Mucosa of descending colon (tissue), 3 donors: ENCODE results near the gene ZNF30. TPM values are rescaled to one million over a fixed set of nuclear protein-coding genes. Genes with fewer than 3 reads are reported as not detected.

Experiments used
- ATAC-seq: fragments of 200-7000 bp; cut with Tn5 transposase; one replicate; pipeline ENCODE4 v1.9.1; 2020; ENCODE audit warnings: mild to moderate bottlenecking, moderate library complexity
- DNase-seq, 3 donors: peaks; one replicate each; pipeline ENCODE4 v3.0.0-alpha.2; 2020
- H3K36me3 ChIP-seq: fragments of 200-600 bp; one replicate; pipeline ENCODE4 v1.8.0; 2021; ENCODE audit warnings: low read depth, mild to moderate bottlenecking
- H3K4me1 ChIP-seq: fragments of 200-600 bp; one replicate; pipeline ENCODE4 v1.8.0; 2021; ENCODE audit warnings: low read depth, mild to moderate bottlenecking
- H3K4me3 ChIP-seq: fragments of 200-600 bp; one replicate; pipeline ENCODE4 v1.8.0; 2021; ENCODE audit warnings: mild to moderate bottlenecking
- H3K9me3 ChIP-seq: fragments of 200-600 bp; one replicate; pipeline ENCODE4 v1.8.0; 2021; ENCODE audit warnings: mild to moderate bottlenecking
- CTCF ChIP-seq: fragments of 200-600 bp; IDR thresholded peaks from one replicate; pipeline ENCODE4 v1.8.0; 2022; ENCODE audit warnings: antibody characterized with exemption, mild to moderate bottlenecking
- intact Hi-C, 2 donors: fragments of 100-400 bp; cut with DNase I in 1 of 2; cut with micrococcal nuclease in 1 of 2; formaldehyde crosslinking; loops; one replicate each; pipeline versions ENCODE4 v1.11.0 to v1.11.1; 2022; cut with DNase I, micrococcal nuclease
- total RNA-seq, 3 donors: library from RNA; stranded (reverse); fragmentation: NEBNext Ultra II Directional in 2 of 3; extraction: Animal tissue kit (Norgen Biotek cat#: 25700) in 2 of 3; gene quantifications; one replicate each; pipeline versions ENCODE4 v1.2.1 to v1.2.4, GENCODE V29; 2021 to 2023
- donor health status: DM: no; HTN: no; CAD: no; lungs with moderate emphysema.
- donor health status: DM: no; HTN: no; CAD: no.
- donor health status: DM: no; HTN: yes; CAD: no.

Gene ZNF30
- total RNA-seq, 3 donors from 2014 or later = 1.3 to 4.9 (median 2.1) TPM

- intact Hi-C loops = no loop called here
- H3K4me1 ChIP-seq = no peaks in the 10 kb centered on the region
- no peak for ATAC-seq
- no peak overlapping the region for H3K4me3 ChIP-seq
- TF ChIP-seq CTCF = no peak
- H3K9me3 ChIP-seq = peaks cover 70% of the 10 kb centered on the region
- no peak for DNase-seq
- H3K36me3 ChIP-seq = peaks cover 5% of the 10 kb centered on the region
Measured at GRCh38 chr19:34943861-34944573, 17.3 kb downstream of the ZNF30 start.

GRCh38 chr19:34953092-34953491 lies 26.4 kb downstream of the ZNF30 start:
- intact Hi-C loops = no loop called here
- peaks cover 70% of the 10 kb centered on the region for H3K9me3 ChIP-seq
- H3K36me3 ChIP-seq = no peaks in the 10 kb centered on the region
- no peak overlapping the region for H3K4me3 ChIP-seq
- ATAC-seq (no peak), DNase-seq (no peak)
- TF ChIP-seq CTCF = no peak
- H3K4me1 ChIP-seq = no peaks in the 10 kb centered on the region

- ATAC-seq (no peak), DNase-seq (no peak)
- Histone ChIP-seq H3K4me1 (peaks cover 6% of the 10 kb centered on the region), H3K36me3 (peaks cover 19% of the 10 kb centered on the region), H3K4me3 (no peak overlapping the region), H3K9me3 (peaks cover 82% of the 10 kb centered on the region)
- TF ChIP-seq CTCF = no peak
- intact Hi-C loops = no loop called here
Measured at GRCh38 chr19:34957830-34958751, 31.4 kb downstream of the ZNF30 start.

GRCh38 chr19:34959021-34959420 lies 32.3 kb downstream of the ZNF30 start:
- DNase-seq (no peak), ATAC-seq (no peak)
- no peak for TF ChIP-seq CTCF
- Histone ChIP-seq H3K4me3 (no peak overlapping the region), H3K4me1 (peaks cover 6% of the 10 kb centered on the region), H3K36me3 (peaks cover 19% of the 10 kb centered on the region), H3K9me3 (peaks cover 74% of the 10 kb centered on the region)
- intact Hi-C loops = no loop called here

- DNase-seq (no peak), ATAC-seq (no peak)
- H3K36me3 ChIP-seq = peaks cover 19% of the 10 kb centered on the region
- H3K9me3 ChIP-seq = peaks cover 62% of the 10 kb centered on the region
- TF ChIP-seq CTCF = no peak
- no peak overlapping the region for H3K4me3 ChIP-seq
- H3K4me1 ChIP-seq = peaks cover 6% of the 10 kb centered on the region
- intact Hi-C loops = no loop called here
Measured at GRCh38 chr19:34960103-34960805, 33.6 kb downstream of the ZNF30 start.
